SJSA1 (cell line): ENCODE measurements around the gene CD79A. TPM values are rescaled to one million over a fixed set of nuclear protein-coding genes. Genes with fewer than 3 reads are reported as not detected.

ENCODE experiments used
- DNase-seq, 2 experiments: peaks; one replicate each; pipeline ENCODE4 v3.0.0-alpha.2; 2015 to 2020; ENCODE audit warnings: low spot score in 2 of 2, low read depth in 1 of 2
- H3K27ac ChIP-seq: fragments of 250-450 bp; sonication (Bioruptor Pico); 2 replicates; pipeline ENCODE4 v1.5.1; 2020; ENCODE audit warnings: mild to moderate bottlenecking, moderate library complexity
- H3K27me3 ChIP-seq: fragments of 250-450 bp; sonication (Bioruptor Pico); replicated peaks from 2 replicates; pipeline ENCODE4 v1.5.1; 2020; ENCODE audit warnings: mild to moderate bottlenecking, moderate library complexity
- H3K36me3 ChIP-seq: fragments of 250-450 bp; sonication (Bioruptor Pico); 2 replicates; pipeline ENCODE4 v1.5.1; 2020; ENCODE audit warnings: mild to moderate bottlenecking
- H3K4me1 ChIP-seq: fragments of 250-450 bp; sonication (Bioruptor Pico); replicated peaks from 2 replicates; pipeline ENCODE4 v1.6.1; 2021; ENCODE audit warnings: mild to moderate bottlenecking
- H3K4me3 ChIP-seq: fragments of 250-450 bp; sonication (Bioruptor Pico); 2 replicates; pipeline ENCODE4 v1.5.1; 2020; ENCODE audit warnings: mild to moderate bottlenecking
- H3K9me3 ChIP-seq: fragments of 250-450 bp; sonication (Bioruptor Pico); replicated peaks from 2 replicates; pipeline ENCODE4 v1.5.1; 2020; ENCODE audit warnings: mild to moderate bottlenecking
- total RNA-seq: library from RNA; depleted of rRNA; stranded (reverse); fragments of >200 nt; shearing (Covaris generic); gene quantifications from 2 replicates; pipeline ENCODE4 v1.2.3, GENCODE V29; 2014

CD79A gene
- total RNA-seq, 1 experiment from 2014 or later: 0.24 TPM

DNA sequence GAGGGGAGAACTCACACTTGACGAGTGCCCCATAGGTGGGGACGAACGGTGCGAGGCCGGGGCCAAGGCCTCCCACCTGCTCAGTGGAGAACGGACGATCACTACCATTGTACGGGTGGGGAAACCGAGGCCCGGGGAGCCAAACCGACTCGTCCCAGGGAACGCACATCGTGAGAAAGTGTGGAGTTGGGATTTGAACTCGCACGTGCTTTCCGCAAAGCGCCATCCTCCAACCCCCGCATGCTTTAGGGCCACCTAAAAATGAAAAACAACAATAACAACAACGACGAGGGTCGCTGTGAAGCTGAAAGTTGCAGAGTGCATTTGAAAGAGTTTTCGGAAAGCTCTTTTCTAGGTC lies 6.4 kb downstream of the CD79A start:
- peaks cover 25% of the 10 kb centered on the region for H3K36me3 ChIP-seq
- no peaks in the 10 kb centered on the region for H3K27me3 ChIP-seq
- peak overlapping the region; percentile 72 for H3K4me3 ChIP-seq
- H3K27ac ChIP-seq: 0 out of 2 replicates have a peak overlapping the region, but pooled peaks have one; percentile 12
- no peaks in the 10 kb centered on the region for H3K9me3 ChIP-seq
- H3K4me1 ChIP-seq: peaks cover 9% of the 10 kb centered on the region
- peak in 1 of 2 experiments; percentile 30 for DNase-seq

DNA sequence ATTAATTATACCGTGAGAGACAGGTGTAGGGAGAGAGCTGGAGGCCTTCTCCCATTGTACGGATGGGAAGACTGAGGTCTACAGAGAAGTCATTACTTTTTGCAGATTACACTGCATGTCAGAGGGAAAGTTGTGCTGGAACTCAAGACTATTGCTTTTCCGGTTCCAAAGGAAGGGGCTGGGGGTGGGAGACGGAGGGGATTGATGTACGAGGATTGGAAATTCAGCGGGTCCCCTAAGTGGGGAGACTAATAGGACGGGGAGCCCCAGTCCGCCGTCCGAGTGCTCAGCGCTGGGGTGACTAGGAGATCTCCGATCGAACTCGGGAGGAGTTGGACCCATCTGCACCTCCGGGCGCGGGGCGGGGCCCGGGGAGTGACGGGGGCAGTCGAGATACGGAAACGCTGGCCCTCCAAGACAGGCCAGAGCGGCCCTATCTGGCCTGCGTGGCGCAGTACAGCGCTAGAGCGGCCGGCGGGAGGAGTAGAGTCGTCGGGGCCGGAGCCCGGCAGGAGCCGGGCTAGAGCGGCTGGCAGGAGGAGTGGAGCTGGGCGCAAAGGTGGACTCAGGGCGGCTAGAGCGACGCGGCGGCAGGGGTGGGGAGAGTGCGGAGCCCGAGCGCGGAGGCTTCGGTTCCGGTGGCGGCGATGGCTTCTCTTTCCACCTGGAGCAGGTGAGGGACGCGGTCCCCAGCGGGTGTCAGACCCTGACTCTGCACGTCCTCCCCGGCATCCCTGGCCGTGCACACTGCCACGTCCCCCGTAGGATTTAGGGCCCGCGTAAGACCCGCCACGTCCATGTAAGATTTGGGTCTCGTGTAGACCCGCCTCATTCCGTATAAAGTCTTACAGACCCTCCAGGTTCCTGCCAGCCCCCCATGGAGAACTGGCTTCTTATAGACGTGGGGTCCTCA lies 7.0 kb downstream of the CD79A start:
- Histone ChIP-seq H3K4me3 (peak overlapping the region; percentile 72), H3K9me3 (no peaks in the 10 kb centered on the region), H3K27me3 (no peaks in the 10 kb centered on the region), H3K4me1 (peaks cover 9% of the 10 kb centered on the region), H3K27ac (no peak overlapping the region; the same call in 1 of the 2 replicates), H3K36me3 (peaks cover 26% of the 10 kb centered on the region)
- peak; percentile 95 to 97 for DNase-seq

DNA sequence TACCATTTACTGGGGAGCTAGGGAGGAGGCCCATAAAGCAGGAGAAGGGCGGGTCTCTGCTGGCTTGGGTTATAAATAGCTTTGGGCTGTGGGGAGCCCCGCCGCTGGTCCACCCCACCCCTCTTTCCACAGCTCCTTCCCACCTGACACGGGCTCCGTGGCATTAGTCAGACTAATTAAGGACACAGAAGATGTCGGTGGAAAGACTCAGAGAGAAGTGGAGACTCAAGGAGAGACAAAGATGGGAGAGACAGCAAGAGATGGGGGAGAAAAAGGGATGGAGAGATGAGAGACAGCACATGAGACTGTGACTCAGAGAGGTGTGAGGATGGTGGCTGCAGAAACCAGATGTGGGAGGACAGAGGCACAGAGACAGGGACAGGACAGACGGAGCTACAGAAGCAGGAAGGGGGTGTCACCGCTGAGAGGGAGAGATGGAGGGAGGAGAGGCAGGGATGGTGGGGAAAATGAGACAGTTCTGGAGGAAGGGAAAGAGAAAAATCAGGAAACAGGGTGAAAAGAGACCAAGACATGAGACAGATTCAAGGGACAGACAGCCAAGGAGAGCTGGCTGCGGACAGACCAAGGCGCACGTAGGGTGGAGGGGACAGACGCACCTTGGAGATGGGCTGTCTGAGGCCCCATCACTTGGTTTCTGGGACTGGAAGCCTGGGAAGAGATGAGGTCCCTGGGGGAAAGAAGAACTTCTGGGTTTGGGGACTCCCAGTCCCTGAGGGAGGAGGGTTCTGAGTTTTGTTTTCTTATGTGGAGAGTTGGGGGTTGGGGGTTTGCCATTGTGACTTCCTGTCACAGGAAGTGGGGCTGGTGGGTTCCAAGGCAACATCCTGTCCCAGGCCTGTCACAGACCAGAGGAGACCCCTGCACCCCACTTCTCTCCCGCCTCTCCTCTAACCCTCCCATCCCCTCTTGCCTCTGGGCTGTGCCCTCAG lies 10.0 kb downstream of the CD79A start:
- Histone ChIP-seq H3K27ac (no peak overlapping the region), H3K4me3 (no peak overlapping the region), H3K36me3 (peaks cover 49% of the 10 kb centered on the region), H3K4me1 (peaks cover 9% of the 10 kb centered on the region), H3K9me3 (no peaks in the 10 kb centered on the region), H3K27me3 (no peaks in the 10 kb centered on the region)
- DNase-seq: no peak

- Histone ChIP-seq H3K9me3 (no peaks in the 10 kb centered on the region), H3K27ac (no peak overlapping the region), H3K4me3 (no peak overlapping the region), H3K27me3 (no peaks in the 10 kb centered on the region), H3K4me1 (peaks cover 5% of the 10 kb centered on the region), H3K36me3 (peaks cover 57% of the 10 kb centered on the region)
- no peak for DNase-seq
Measured at GRCh38 chr19:41887711-41888382, 10.8 kb downstream of the CD79A start.

DNA sequence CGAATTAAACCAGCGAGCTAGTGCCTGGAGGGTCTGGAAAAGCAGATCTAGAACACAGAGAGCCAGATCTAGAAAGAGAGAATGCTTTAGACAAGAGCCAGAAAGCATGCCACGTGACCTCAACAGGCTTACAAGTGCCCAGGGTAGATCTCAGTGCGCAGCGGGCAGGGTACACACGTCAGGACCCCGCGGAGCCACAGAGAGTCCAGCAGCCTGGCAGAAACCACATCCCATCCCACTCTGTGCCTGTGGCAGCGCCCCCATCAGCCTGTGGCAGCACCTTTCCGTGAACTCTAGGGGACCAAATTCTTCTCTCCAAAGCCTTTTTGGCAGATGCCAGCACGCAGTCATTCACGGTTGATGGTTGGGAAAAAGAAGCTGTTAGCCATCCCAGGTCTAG lies 11.8 kb downstream of the CD79A start:
- DNase-seq: no peak
- no peak overlapping the region for H3K27ac ChIP-seq
- peaks cover 5% of the 10 kb centered on the region for H3K4me1 ChIP-seq
- H3K4me3 ChIP-seq: no peak overlapping the region
- peaks cover 56% of the 10 kb centered on the region for H3K36me3 ChIP-seq
- H3K27me3 ChIP-seq: no peaks in the 10 kb centered on the region
- no peaks in the 10 kb centered on the region for H3K9me3 ChIP-seq

GRCh38 chr19:41889896-41890295 lies 12.8 kb downstream of the CD79A start:
- no peaks in the 10 kb centered on the region for H3K27me3 ChIP-seq
- peaks cover 58% of the 10 kb centered on the region for H3K36me3 ChIP-seq
- no peak for DNase-seq
- H3K27ac ChIP-seq: no peak overlapping the region
- peaks cover 1% of the 10 kb centered on the region for H3K4me1 ChIP-seq
- no peak overlapping the region for H3K4me3 ChIP-seq
- no peaks in the 10 kb centered on the region for H3K9me3 ChIP-seq

DNA sequence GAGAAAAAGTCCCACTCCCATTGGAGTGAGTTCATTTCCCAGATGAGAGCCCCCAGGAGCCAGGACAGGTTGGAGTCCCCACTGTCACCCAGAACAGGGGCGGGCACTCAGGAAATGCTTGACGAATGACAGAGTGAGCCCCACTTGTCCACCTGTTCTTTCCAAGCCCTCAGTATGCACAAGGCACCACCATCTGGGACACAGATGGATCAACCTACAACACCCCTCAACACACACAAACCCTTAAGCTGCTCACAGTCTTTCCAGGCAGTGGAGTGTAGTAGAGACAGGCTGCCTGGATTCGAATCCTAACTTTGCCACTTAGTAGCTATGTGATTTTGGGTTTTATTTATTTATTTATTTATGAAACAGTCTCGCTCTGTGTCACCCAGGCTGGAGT lies 13.9 kb downstream of the CD79A start:
- Histone ChIP-seq H3K27ac (no peak overlapping the region), H3K9me3 (no peaks in the 10 kb centered on the region), H3K27me3 (no peaks in the 10 kb centered on the region), H3K4me3 (no peak overlapping the region), H3K4me1 (no peaks in the 10 kb centered on the region), H3K36me3 (peaks cover 63% of the 10 kb centered on the region)
- DNase-seq: no peak

GRCh38 chr19:41892173-41892902 lies 15.3 kb downstream of the CD79A start:
- H3K4me3 ChIP-seq: no peak overlapping the region
- H3K27me3 ChIP-seq: no peaks in the 10 kb centered on the region
- H3K4me1 ChIP-seq: no peaks in the 10 kb centered on the region
- DNase-seq: no peak
- H3K27ac ChIP-seq: no peak overlapping the region
- no peaks in the 10 kb centered on the region for H3K9me3 ChIP-seq
- peaks cover 64% of the 10 kb centered on the region for H3K36me3 ChIP-seq

GRCh38 chr19:41893899-41894298 lies 16.8 kb downstream of the CD79A start:
- no peak for DNase-seq
- no peaks in the 10 kb centered on the region for H3K4me1 ChIP-seq
- H3K4me3 ChIP-seq: no peak overlapping the region
- H3K27me3 ChIP-seq: no peaks in the 10 kb centered on the region
- H3K27ac ChIP-seq: no peak overlapping the region
- peaks cover 68% of the 10 kb centered on the region for H3K36me3 ChIP-seq
- no peaks in the 10 kb centered on the region for H3K9me3 ChIP-seq

- no peak overlapping the region for H3K27ac ChIP-seq
- no peaks in the 10 kb centered on the region for H3K4me1 ChIP-seq
- H3K36me3 ChIP-seq: peaks cover 67% of the 10 kb centered on the region
- no peak for DNase-seq
- H3K9me3 ChIP-seq: no peaks in the 10 kb centered on the region
- H3K4me3 ChIP-seq: no peak overlapping the region
- no peaks in the 10 kb centered on the region for H3K27me3 ChIP-seq
Measured at GRCh38 chr19:41894350-41894749, 17.3 kb downstream of the CD79A start.

DNA sequence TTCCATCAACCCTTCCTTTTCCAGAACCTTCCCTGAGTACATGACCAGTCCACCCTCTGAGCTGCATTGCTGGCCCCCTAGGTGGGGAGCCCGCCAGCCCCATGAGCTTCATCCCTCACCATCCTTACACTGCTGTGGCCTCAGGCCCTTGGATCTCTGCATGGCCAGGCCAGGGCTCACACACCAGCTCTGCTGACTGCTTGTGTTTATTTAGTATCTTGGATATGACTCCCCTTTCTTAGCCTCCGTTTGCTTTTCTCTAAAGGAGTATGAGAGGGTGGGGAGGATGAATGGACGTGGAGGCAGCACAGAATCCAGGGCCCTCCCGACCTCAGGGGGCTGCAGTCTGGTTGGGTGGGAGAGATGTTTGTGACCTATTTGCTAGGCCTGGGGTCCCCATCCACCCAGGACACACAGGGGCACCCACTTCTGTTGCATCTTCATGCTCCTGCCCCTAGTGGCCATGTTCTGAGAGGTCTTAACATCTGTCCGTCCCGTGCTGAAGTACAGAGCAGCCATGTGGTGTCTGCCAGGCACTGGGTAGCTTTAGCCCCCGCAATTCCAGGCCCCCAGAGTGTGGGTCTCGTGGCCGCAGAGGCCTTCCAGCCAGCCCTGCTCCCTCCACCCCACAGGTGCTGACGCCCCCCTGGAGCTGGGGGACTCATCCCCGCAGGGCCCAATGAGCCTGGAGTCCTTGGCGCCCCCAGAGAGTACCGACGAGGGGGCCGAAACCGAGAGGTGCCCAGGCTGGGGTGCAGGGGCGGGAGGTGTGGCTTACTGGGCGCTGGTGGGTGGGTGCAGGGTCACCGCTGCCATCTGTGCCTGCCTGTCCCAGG lies 18.9 kb downstream of the CD79A start:
- H3K27me3 ChIP-seq: no peaks in the 10 kb centered on the region
- no peak for DNase-seq
- H3K9me3 ChIP-seq: no peaks in the 10 kb centered on the region
- H3K4me3 ChIP-seq: no peak overlapping the region
- H3K27ac ChIP-seq: no peak overlapping the region
- no peaks in the 10 kb centered on the region for H3K4me1 ChIP-seq
- H3K36me3 ChIP-seq: peaks cover 71% of the 10 kb centered on the region

DNA sequence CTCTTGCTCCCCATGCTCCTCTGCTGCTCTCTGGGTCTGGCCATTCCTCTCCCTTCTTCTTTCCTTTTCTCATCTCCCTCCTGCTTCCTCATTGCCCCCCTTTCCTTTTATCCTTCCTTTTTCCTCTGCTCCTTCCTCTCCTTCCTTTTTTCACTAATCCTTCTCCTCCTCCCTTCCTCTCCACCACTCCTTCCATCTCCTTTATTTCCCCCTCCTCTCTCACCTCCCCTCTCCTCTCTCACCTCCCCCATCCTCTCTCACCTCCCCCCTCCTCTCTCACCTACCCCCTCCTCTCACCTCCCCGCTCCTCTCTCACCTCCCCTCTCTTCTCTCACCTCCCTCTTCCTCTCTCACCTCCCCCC lies 19.5 kb downstream of the CD79A start:
- H3K4me3 ChIP-seq: no peak overlapping the region
- peaks cover 71% of the 10 kb centered on the region for H3K36me3 ChIP-seq
- DNase-seq: no peak
- H3K27ac ChIP-seq: no peak overlapping the region
- H3K9me3 ChIP-seq: no peaks in the 10 kb centered on the region
- H3K27me3 ChIP-seq: no peaks in the 10 kb centered on the region
- no peaks in the 10 kb centered on the region for H3K4me1 ChIP-seq
